Measurements from ENCODE around the gene ATR.

DNA sequence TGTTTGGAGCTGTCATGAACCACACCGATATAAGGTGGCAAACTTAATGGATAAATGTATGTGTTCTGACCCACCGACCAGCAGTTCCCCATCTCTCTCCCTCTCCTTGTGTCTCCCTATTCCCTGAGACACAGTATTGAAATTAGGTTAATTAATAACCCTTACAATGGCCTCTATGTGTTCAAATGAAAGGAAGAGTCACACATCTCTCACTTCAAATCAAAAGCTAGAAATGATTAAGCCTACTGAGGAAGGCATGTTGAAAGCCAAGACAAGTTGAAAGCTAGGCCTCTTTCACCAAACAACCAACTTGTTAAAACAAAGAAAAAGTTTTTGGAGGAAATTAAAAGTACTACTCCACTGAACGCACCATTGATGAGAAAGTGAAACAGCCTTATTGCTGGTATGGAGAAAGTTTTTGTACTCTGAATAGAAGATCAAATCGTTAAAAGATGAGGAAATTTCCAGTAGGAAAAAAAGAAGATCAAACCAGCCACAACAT is 15.0 kb downstream of the ATR start:
- TF ChIP-seq CTCF (IDR thresholded peaks at IDR 0.05) (no peak), POLR2A (IDR thresholded peaks at IDR 0.05) (no peak), POLR2AphosphoS5 (IDR thresholded peaks at IDR 0.05) (no peak)
